GM06990 (cell line): ENCODE results near the gene JMJD7.

Experiments
- DNase-seq: peaks from one replicate; pipeline ENCODE4 v3.0.0-alpha.2; 2011; ENCODE audit not compliant: insufficient read length; ENCODE audit errors: extremely low read depth
- H3K27me3 ChIP-seq: replicated peaks from 2 replicates; pipeline ENCODE4 v1.6.0; 2011; ENCODE audit warnings: low read length; ENCODE audit not compliant: control insufficient read depth, insufficient read depth
- H3K36me3 ChIP-seq: 2 replicates; pipeline ENCODE4 v1.5.1; 2011; ENCODE audit warnings: low read length; ENCODE audit not compliant: control insufficient read depth, insufficient read depth
- H3K4me3 ChIP-seq: replicated peaks from 2 replicates; pipeline ENCODE4 v1.5.1; 2011; ENCODE audit warnings: low read depth, mild to moderate bottlenecking, control low read depth, low read length
- CTCF ChIP-seq: IDR thresholded peaks from 2 replicates; pipeline ENCODE4 v1.5.1; 2011; ENCODE audit warnings: low read length, control low read depth, mild to moderate bottlenecking, inconsistent platforms; ENCODE audit not compliant: insufficient read depth, poor library complexity, severe bottlenecking

JMJD7 gene

GRCh38 chr15:41856716-41857115, 28.8 kb downstream of the JMJD7 start:
- Histone ChIP-seq H3K36me3 (no peaks in the 10 kb centered on the region), H3K27me3 (no peaks in the 10 kb centered on the region; the same call in 1 of the 2 replicates), H3K4me3 (no peak overlapping the region)
- TF ChIP-seq CTCF = no peak
- no peak for DNase-seq

GRCh38 chr15:41857316-41857715, 29.4 kb downstream of the JMJD7 start:
- DNase-seq = no peak
- H3K36me3 ChIP-seq = no peaks in the 10 kb centered on the region
- no peak for TF ChIP-seq CTCF
- no peaks in the 10 kb centered on the region; the same call in none of the 2 replicates for H3K27me3 ChIP-seq
- H3K4me3 ChIP-seq = no peak overlapping the region

- no peaks in the 10 kb centered on the region for H3K36me3 ChIP-seq
- DNase-seq = no peak
- no peaks in the 10 kb centered on the region; the same call in none of the 2 replicates for H3K27me3 ChIP-seq
- no peak for TF ChIP-seq CTCF
- H3K4me3 ChIP-seq = no peak overlapping the region
Measured at GRCh38 chr15:41858756-41859155, 30.9 kb downstream of the JMJD7 start.

- DNase-seq = no peak
- TF ChIP-seq CTCF = peak; percentile 10
- Histone ChIP-seq H3K4me3 (no peak overlapping the region), H3K36me3 (no peaks in the 10 kb centered on the region), H3K27me3 (no peaks in the 10 kb centered on the region; the same call in none of the 2 replicates)
Measured at GRCh38 chr15:41860049-41860828, 32.3 kb downstream of the JMJD7 start.

GRCh38 chr15:41861736-41862356, 34.0 kb downstream of the JMJD7 start:
- no peak overlapping the region for H3K4me3 ChIP-seq
- TF ChIP-seq CTCF = no peak
- DNase-seq = no peak

More at GRCh38 chr15:41861736-41862356, 34.0 kb downstream of the JMJD7 start:
- Histone ChIP-seq H3K36me3 (no peaks in the 10 kb centered on the region), H3K27me3 (no peaks in the 10 kb centered on the region; the same call in 1 of the 2 replicates)
